C4-2B (cell line): Measurements from ENCODE around the gene CST9.

ENCODE experiments used
- CTCF ChIP-seq: fragments of 450-650 bp; conservative IDR thresholded peaks from 2 replicates; pipeline ENCODE4 v1.5.1; 2017; ENCODE audit warnings: mild to moderate bottlenecking
- ZFX ChIP-seq: fragments of 450-650 bp; IDR thresholded peaks from 2 replicates; pipeline ENCODE4 v1.6.1; 2017

DNA sequence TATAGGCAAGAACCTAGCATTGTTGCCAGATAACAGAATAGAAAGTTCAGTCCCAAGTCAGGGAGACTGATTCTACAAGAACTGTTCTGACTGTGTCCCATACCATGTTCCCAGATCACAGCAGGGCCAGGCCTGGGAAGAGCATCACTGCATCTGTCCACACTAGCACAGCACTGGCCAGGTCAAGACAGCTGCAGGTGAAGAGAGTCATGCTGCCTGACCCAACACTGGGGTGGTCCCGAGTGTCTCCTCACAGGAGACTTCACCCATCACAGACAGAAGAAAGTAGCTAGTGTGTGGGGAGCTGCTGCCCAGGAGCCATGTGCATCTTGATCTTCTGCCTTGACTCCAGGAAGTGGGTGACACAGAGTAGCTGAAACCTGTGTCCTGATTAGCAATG, 36.1 kb downstream of the CST9 start:
- TF ChIP-seq ZFX, result no peak
- TF ChIP-seq CTCF, result no peak
